HEK293 (cell line): ENCODE results near the gene LRRC75A.

Experiments used
- SCRT1 ChIP-seq: fragments of 450-650 bp; formaldehyde crosslinking; IDR thresholded peaks from 2 replicates; pipeline ENCODE4 v1.5.1; 2016; ENCODE audit warnings: missing biosample characterization, missing genetic modification characterization, borderline replicate concordance
- TF ChIP-seq, protein P1 (sequence below): fragments of 450-650 bp; formaldehyde crosslinking; IDR thresholded peaks from 2 replicates; pipeline ENCODE4 v1.5.1; 2016; ENCODE audit warnings: missing biosample characterization, missing genetic modification characterization
- TF ChIP-seq, protein P2 (sequence below): fragments of 450-650 bp; formaldehyde crosslinking; IDR thresholded peaks from 2 replicates; pipeline ENCODE4 v1.5.1; 2016; ENCODE audit warnings: missing biosample characterization, missing genetic modification characterization
- TF ChIP-seq, protein P3 (sequence below): sonication (generic); formaldehyde crosslinking; IDR thresholded peaks from 2 replicates; pipeline ENCODE4 v1.8.1; 2022; ENCODE audit warnings: mild to moderate bottlenecking, moderate library complexity, missing genetic modification reagents

DNA sequence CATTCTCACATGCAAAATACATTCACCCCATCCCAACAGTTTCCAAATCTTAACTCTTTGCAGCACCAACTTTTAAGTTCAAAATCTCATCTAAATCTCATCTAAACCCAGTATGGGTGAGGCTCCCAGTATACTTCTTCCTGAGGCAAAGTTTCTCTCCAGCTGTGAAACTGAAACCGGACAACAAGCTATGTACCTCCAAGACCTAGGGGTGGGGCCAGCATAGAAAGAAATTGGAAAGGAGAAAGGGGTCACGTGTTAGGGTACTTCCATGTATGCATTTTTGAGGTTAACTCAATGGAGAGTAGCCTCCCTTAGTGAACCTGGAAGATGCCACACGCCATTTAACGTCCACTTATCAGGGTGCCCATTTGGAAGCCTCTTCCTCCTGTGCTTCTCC, 23.9 kb upstream of the LRRC75A start:
- TF ChIP-seq, protein P1, sequence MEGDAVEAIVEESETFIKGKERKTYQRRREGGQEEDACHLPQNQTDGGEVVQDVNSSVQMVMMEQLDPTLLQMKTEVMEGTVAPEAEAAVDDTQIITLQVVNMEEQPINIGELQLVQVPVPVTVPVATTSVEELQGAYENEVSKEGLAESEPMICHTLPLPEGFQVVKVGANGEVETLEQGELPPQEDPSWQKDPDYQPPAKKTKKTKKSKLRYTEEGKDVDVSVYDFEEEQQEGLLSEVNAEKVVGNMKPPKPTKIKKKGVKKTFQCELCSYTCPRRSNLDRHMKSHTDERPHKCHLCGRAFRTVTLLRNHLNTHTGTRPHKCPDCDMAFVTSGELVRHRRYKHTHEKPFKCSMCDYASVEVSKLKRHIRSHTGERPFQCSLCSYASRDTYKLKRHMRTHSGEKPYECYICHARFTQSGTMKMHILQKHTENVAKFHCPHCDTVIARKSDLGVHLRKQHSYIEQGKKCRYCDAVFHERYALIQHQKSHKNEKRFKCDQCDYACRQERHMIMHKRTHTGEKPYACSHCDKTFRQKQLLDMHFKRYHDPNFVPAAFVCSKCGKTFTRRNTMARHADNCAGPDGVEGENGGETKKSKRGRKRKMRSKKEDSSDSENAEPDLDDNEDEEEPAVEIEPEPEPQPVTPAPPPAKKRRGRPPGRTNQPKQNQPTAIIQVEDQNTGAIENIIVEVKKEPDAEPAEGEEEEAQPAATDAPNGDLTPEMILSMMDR (tag by site-specific recombination): no peak
- TF ChIP-seq, protein P2, sequence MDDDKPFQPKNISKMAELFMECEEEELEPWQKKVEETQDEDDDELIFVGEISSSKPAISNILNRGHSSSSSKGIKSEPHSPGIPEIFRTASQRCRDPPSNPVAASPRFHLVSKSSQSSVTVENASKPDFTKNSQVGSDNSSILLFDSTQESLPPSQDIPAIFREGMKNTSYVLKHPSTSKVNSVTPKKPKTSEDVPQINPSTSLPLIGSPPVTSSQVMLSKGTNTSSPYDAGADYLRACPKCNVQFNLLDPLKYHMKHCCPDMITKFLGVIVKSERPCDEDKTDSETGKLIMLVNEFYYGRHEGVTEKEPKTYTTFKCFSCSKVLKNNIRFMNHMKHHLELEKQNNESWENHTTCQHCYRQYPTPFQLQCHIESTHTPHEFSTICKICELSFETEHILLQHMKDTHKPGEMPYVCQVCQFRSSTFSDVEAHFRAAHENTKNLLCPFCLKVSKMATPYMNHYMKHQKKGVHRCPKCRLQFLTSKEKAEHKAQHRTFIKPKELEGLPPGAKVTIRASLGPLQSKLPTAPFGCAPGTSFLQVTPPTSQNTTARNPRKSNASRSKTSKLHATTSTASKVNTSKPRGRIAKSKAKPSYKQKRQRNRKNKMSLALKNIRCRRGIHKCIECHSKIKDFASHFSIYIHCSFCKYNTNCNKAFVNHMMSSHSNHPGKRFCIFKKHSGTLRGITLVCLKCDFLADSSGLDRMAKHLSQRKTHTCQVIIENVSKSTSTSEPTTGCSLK (tag by site-specific recombination): no peak
- TF ChIP-seq SCRT1 (tag by site-specific recombination): no peak
- TF ChIP-seq, protein P3, sequence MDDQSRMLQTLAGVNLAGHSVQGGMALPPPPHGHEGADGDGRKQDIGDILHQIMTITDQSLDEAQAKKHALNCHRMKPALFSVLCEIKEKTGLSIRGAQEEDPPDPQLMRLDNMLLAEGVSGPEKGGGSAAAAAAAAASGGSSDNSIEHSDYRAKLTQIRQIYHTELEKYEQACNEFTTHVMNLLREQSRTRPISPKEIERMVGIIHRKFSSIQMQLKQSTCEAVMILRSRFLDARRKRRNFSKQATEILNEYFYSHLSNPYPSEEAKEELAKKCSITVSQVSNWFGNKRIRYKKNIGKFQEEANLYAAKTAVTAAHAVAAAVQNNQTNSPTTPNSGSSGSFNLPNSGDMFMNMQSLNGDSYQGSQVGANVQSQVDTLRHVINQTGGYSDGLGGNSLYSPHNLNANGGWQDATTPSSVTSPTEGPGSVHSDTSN (CRISPR knock-in tag): no peak
